Measurements from ENCODE around the gene LPP.

DNA sequence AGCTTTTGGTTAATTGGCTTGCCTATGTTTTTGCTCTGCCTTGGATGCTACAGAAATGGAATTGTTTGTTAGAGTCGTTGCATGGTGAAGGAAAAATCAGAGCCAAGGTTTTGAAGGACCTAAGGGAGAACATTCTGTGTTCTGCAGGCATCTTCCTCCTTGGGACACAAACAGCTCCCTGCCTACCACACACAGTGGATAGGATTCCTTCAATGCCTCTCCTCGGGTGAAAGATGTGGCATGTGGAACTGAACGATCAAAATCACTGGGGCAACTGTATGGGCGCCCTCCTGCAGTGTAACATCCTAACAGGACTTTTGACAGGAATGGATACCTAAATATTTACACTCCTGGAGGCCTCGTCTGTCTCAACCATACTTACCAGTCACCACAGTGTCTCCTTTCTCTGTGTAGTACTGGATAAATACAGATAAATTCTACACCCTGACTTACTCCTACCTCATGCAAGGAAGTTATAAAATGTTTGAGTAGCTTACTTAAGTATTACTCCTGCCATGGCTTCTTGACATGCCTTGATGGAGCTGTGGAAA, 100.6 kb downstream of the LPP start:
- TF ChIP-seq CTCF (IDR thresholded peaks at IDR 0.05; ENCODE audit: low read depth, low read length, poor library complexity, severe bottlenecking) (no peak), EZH2phosphoT487 (IDR thresholded peaks at IDR 0.05; ENCODE audit: borderline replicate concordance, low read length) (no peak)
